ENCODE results near the gene ZNF836.

- TF ChIP-seq EZH2 (IDR thresholded peaks at IDR 0.05) = no peak
- no peak; the same call in 1 of the 2 replicates for TF ChIP-seq POLR2AphosphoS5 (IDR thresholded peaks at IDR 0.05; ENCODE audit: borderline replicate concordance, low read depth, low read length)
These were observed 33.0 kb downstream of the ZNF836 start for GRCh38 chr19:52138278-52138982.
